PFSK-1 (cell line): ENCODE measurements around the gene NISCH.

Experiments
- FOXP2 ChIP-seq: optimal IDR thresholded peaks from 2 replicates; pipeline ENCODE3; 2011; ENCODE audit warnings: borderline replicate concordance, control low read depth, inconsistent platforms; ENCODE audit not compliant: insufficient read depth; ENCODE audit errors: extremely low read length, extremely low read depth
- POLR2AphosphoS5 ChIP-seq: IDR thresholded peaks from 2 replicates; pipeline ENCODE4 v1.6.1; 2012; ENCODE audit warnings: low read depth, mild to moderate bottlenecking, control low read depth, low read length, moderate library complexity
- REST ChIP-seq, 2 experiments: IDR thresholded peaks; 2 replicates each; pipeline versions ENCODE4 v1.6.1 to v1.8.0; 2011 to 2012; ENCODE audit warnings: low read depth in 2 of 2, low read length in 2 of 2, control low read depth in 1 of 2, inconsistent platforms in 1 of 2, mild to moderate bottlenecking in 1 of 2, moderate library complexity in 1 of 2; ENCODE audit not compliant: insufficient read depth in 1 of 2
- SIN3A ChIP-seq: IDR thresholded peaks from 2 replicates; pipeline ENCODE4 v1.6.1; 2012; ENCODE audit warnings: mild to moderate bottlenecking, low read length, moderate library complexity, borderline replicate concordance; ENCODE audit not compliant: insufficient read depth
- TAF1 ChIP-seq: IDR thresholded peaks from 2 replicates; pipeline ENCODE4 v1.6.1; 2012; ENCODE audit warnings: low read length, control low read depth, borderline replicate concordance; ENCODE audit not compliant: insufficient read depth

NISCH gene

GRCh38 chr3:52428151-52429005 lies 27.0 kb upstream of the NISCH start:
- TF ChIP-seq POLR2AphosphoS5, result no peak
- TF ChIP-seq SIN3A, result no peak
- TF ChIP-seq TAF1, result no peak
- no peak for TF ChIP-seq FOXP2
- no peak for TF ChIP-seq REST (IDR thresholded peaks at IDR 0.05; ENCODE audit: insufficient read depth in 1 of 2, low read depth in 2 of 2, low read length in 2 of 2)

GRCh38 chr3:52429031-52429430 lies 26.4 kb upstream of the NISCH start:
- TF ChIP-seq SIN3A (no peak), POLR2AphosphoS5 (no peak), TAF1 (no peak), REST (IDR thresholded peaks at IDR 0.05; ENCODE audit: insufficient read depth in 1 of 2, low read depth in 2 of 2, low read length in 2 of 2) (no peak), FOXP2 (no peak)

GRCh38 chr3:52429779-52430415 lies 25.5 kb upstream of the NISCH start:
- TF ChIP-seq SIN3A, result no peak
- TF ChIP-seq REST (IDR thresholded peaks at IDR 0.05; ENCODE audit: insufficient read depth in 1 of 2, low read depth in 2 of 2, low read length in 2 of 2), result no peak
- no peak for TF ChIP-seq POLR2AphosphoS5
- TF ChIP-seq FOXP2, result no peak
- TF ChIP-seq TAF1, result no peak

GRCh38 chr3:52430416-52430810 lies 25.0 kb upstream of the NISCH start:
- TF ChIP-seq TAF1, result no peak
- no peak for TF ChIP-seq POLR2AphosphoS5
- TF ChIP-seq FOXP2, result no peak
- no peak for TF ChIP-seq SIN3A
- TF ChIP-seq REST (IDR thresholded peaks at IDR 0.05; ENCODE audit: insufficient read depth in 1 of 2, low read depth in 2 of 2, low read length in 2 of 2), result no peak
